RWPE1 (cell line): ENCODE measurements around the gene LYL1.
A peak's percentile ranks its signal among the peaks of the same experiment; 100 is the strongest.

Source experiments
- CTCF ChIA-PET: fragments of 350-600 bp; sonication (Branson Sonifier 250); formaldehyde crosslinking; extraction: SDS; loops from one replicate; lab custom pipeline; 2021; lab: Yijun Ruan, JAX
- POLR2A ChIA-PET: fragments of 400-600 bp; formaldehyde crosslinking; extraction: SDS; loops from one replicate; lab custom pipeline; 2020; ENCODE audit warnings: antibody characterized with exemption; ENCODE audit not compliant: low non-redundant PET; lab: Yijun Ruan, JAX
- DNase-seq: peaks from one replicate; pipeline ENCODE4 v3.0.0; 2012; ENCODE audit warnings: low spot score
- H3K27ac ChIP-seq: fragments of 450-650 bp; 2 replicates; pipeline ENCODE4 v1.5.1; 2017
- TF ChIP-seq, protein P1 (sequence below): fragments of 450-650 bp; conservative IDR thresholded peaks from 2 replicates; pipeline ENCODE4 v1.5.1; 2017; ENCODE audit warnings: low read depth, mild to moderate bottlenecking

LYL1 gene

GRCh38 chr19:13110099-13110610 lies 7.5 kb upstream of the LYL1 start:
- ChIA-PET POLR2A (no interaction called here), CTCF (interaction anchor here (0.6 to 1.2 kb wide), 2 partner anchors 14 to 39 kb away, joined by 3 read pairs; no protein-coding TSS in a partner anchor)
- TF ChIP-seq, protein P1, sequence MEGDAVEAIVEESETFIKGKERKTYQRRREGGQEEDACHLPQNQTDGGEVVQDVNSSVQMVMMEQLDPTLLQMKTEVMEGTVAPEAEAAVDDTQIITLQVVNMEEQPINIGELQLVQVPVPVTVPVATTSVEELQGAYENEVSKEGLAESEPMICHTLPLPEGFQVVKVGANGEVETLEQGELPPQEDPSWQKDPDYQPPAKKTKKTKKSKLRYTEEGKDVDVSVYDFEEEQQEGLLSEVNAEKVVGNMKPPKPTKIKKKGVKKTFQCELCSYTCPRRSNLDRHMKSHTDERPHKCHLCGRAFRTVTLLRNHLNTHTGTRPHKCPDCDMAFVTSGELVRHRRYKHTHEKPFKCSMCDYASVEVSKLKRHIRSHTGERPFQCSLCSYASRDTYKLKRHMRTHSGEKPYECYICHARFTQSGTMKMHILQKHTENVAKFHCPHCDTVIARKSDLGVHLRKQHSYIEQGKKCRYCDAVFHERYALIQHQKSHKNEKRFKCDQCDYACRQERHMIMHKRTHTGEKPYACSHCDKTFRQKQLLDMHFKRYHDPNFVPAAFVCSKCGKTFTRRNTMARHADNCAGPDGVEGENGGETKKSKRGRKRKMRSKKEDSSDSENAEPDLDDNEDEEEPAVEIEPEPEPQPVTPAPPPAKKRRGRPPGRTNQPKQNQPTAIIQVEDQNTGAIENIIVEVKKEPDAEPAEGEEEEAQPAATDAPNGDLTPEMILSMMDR = no peak
- no peak for DNase-seq
- H3K27ac ChIP-seq = peak overlapping the region; percentile 31

DNA sequence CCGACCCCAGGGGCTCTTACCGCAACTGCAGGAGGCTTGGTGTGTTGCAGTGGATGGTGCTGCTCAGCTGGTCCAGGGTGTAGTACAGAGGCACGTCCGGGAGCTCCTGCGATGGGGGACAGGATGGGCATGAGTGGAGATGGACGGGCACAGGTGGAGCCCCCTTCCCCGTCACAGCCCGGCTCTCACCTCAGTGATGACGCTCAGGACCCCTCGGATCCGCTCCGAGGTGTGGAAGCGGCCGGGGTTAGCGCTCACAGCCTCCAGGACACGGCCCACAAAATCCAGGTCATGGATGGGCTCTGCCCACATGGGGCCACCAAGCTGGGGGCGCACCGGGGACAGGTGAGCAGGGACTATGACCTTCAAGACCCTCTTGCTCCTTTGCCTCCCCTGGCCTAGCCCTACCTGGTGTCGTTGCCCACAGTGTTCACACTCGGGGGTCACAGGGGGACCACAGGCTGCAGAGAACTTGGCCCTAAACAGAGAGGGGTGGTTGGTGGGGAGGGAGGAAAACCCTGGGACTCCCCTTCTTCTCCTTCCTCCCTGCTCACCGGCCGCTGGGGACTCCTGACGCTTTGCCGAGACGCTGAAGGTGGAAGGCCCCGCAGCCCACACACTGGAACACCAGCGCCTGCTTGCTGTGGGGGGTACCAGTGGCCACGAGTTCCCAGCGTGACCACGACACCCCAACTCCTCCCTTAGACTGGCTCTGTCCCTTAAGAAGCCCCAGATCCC lies 6.9 kb upstream of the LYL1 start:
- TF ChIP-seq, protein P1 = no peak
- ChIA-PET CTCF (interaction anchor here (1.2 kb wide), 1 partner anchor 14 kb away, joined by 3 read pairs; no protein-coding TSS in a partner anchor), POLR2A (no interaction called here)
- no peak for DNase-seq
- H3K27ac ChIP-seq = peak overlapping the region; percentile 31

GRCh38 chr19:13104848-13105711 lies 2.4 kb upstream of the LYL1 start:
- no peak for DNase-seq
- peak overlapping the region; percentile 32 for H3K27ac ChIP-seq

GRCh38 chr19:13104360-13104847 lies 1.7 kb upstream of the LYL1 start:
- ChIA-PET POLR2A (no interaction called here), CTCF (interaction anchor here (0.6 to 1.4 kb wide), 5 partner anchors 43 to 139 kb away, joined by 3 to 9 read pairs (median 5); no protein-coding TSS in a partner anchor)
- no peak for DNase-seq
- H3K27ac ChIP-seq = no peak overlapping the region
- TF ChIP-seq, protein P1 = peak; percentile 78

More at GRCh38 chr19:13104848-13105711, 2.4 kb upstream of the LYL1 start:
- ChIA-PET POLR2A (no interaction called here), CTCF (interaction anchor here (0.6 to 1.4 kb wide), 4 partner anchors 10 to 140 kb away, joined by 3 to 9 read pairs (median 5); no protein-coding TSS in a partner anchor)
- TF ChIP-seq, protein P1 = 0 out of 2 replicates have a peak, but pooled peaks have one; percentile 22

GRCh38 chr19:13103581-13104359 lies 1.1 kb upstream of the LYL1 start:
- TF ChIP-seq, protein P1 = no peak
- H3K27ac ChIP-seq = peak overlapping the region; percentile 51
- CTCF ChIA-PET = interaction anchor here (0.6 to 1.4 kb wide), 4 partner anchors 44 to 173 kb away, joined by 3 to 9 read pairs (median 4); no protein-coding TSS in a partner anchor

More at GRCh38 chr19:13103581-13104359, 1.1 kb upstream of the LYL1 start:
- POLR2A ChIA-PET = no interaction called here
- no peak for DNase-seq
